HepG2 (cell line): ENCODE results near the gene RFX2. TPM values are rescaled to one million over a fixed set of nuclear protein-coding genes. Genes with fewer than 3 reads are reported as not detected.

ENCODE experiments used
- ATAC-seq: fragments of 200-7000 bp; cut with Tn5 transposase; 3 replicates; pipeline ENCODE4 v1.9.1; 2020; ENCODE audit warnings: mild to moderate bottlenecking, moderate library complexity
- BruUV-seq: library from RNA; stranded (reverse); fragments of 400-500 nt; replicated peaks from 2 replicates; lab custom pipeline; 2021; lab: Mats Ljungman, UMichigan
- CTCF ChIA-PET: fragments of 300-600 bp; formaldehyde crosslinking; extraction: SDS; loops from one replicate; lab custom pipeline; 2021; ENCODE audit warnings: low total read pairs, inconsistent platforms, low intra/inter-chr PET ratio; lab: Yijun Ruan, JAX
- POLR2A ChIA-PET: fragments of 350-600 bp; sonication (Branson Sonifier 250); formaldehyde crosslinking; loops from one replicate; lab custom pipeline; 2020; ENCODE audit warnings: antibody characterized with exemption, inconsistent platforms; lab: Yijun Ruan, JAX
- DNase-seq: peaks from one replicate; pipeline ENCODE4 v3.0.0-alpha.2; 2015; ENCODE audit warnings: low spot score
- FAIRE-seq: peaks from 3 replicates; lab custom pipeline; 2011; peaks lifted over from hg19 to GRCh38; lab: Jason Lieb, UNC
- H2AFZ ChIP-seq: one replicate; pipeline ENCODE4 v1.6.1; 2011; ENCODE audit warnings: low read length, inconsistent platforms
- H3K27ac ChIP-seq: fragments of 300-600 bp; 3 replicates; pipeline ENCODE4 v1.8.0; 2011; ENCODE audit warnings: mixed run types, mild to moderate bottlenecking, mixed read lengths, low read length, inconsistent platforms; ENCODE audit not compliant: insufficient read depth; ENCODE audit errors: extremely low read length
- H3K27me3 ChIP-seq, 2 experiments: fragments of 200-600 bp in 1 of 2; 2 replicates in 1 of 2; 3 replicates in 1 of 2; pipeline versions ENCODE4 v1.6.0 to v1.8.0; 2011; ENCODE audit warnings: low read length in 2 of 2, mild to moderate bottlenecking in 2 of 2, moderate library complexity in 2 of 2, inconsistent platforms in 1 of 2; ENCODE audit not compliant: insufficient read depth in 2 of 2, control insufficient read depth in 1 of 2
- H3K36me3 ChIP-seq, 2 experiments: fragments of 200-600 bp in 1 of 2; replicated peaks in 1 of 2; 2 replicates in 1 of 2; 3 replicates in 1 of 2; pipeline versions ENCODE4 v1.5.1 to v1.8.0; 2011; ENCODE audit warnings: low read length in 2 of 2, inconsistent platforms in 1 of 2; ENCODE audit not compliant: insufficient read depth in 2 of 2, control insufficient read depth in 1 of 2
- H3K4me1 ChIP-seq: 2 replicates; pipeline ENCODE4 v1.5.1; 2012; ENCODE audit warnings: low read length, inconsistent platforms; ENCODE audit not compliant: insufficient read depth
- H3K4me2 ChIP-seq: 2 replicates; pipeline ENCODE4 v1.6.0; 2011; ENCODE audit warnings: low read depth, low read length, inconsistent platforms
- H3K4me3 ChIP-seq, 3 experiments: fragments of 200-600 bp in 1 of 3; sonication (generic), shearing (Covaris generic) in 1 of 3; replicated peaks in 1 of 3; 2 replicates each; pipeline ENCODE4 v1.5.1; 2011 to 2016; ENCODE audit warnings: low read length in 3 of 3, inconsistent platforms in 2 of 3, low read depth in 2 of 3, mild to moderate bottlenecking in 2 of 3, control low read depth in 1 of 3, mixed read lengths in 1 of 3; ENCODE audit not compliant: insufficient read depth in 1 of 3
- H3K79me2 ChIP-seq: one replicate; pipeline ENCODE4 v1.6.1; 2011; ENCODE audit warnings: low read length, inconsistent platforms; ENCODE audit not compliant: insufficient read depth
- H3K9ac ChIP-seq: 2 replicates; pipeline ENCODE4 v1.6.0; 2011; ENCODE audit warnings: mild to moderate bottlenecking, low read depth, low read length, inconsistent platforms; ENCODE audit not compliant: insufficient read depth
- H3K9me3 ChIP-seq: 2 replicates; pipeline ENCODE4 v1.5.1; 2012; ENCODE audit warnings: mild to moderate bottlenecking, low read length
- H4K20me1 ChIP-seq: 2 replicates; pipeline ENCODE4 v1.6.0; 2011; ENCODE audit warnings: inconsistent platforms, mild to moderate bottlenecking, low read length, moderate library complexity; ENCODE audit not compliant: insufficient read depth
- CCDC6 ChIP-seq: sonication (generic); formaldehyde crosslinking; IDR thresholded peaks from 2 replicates; pipeline ENCODE4 v1.8.1; 2022; ENCODE audit warnings: mild to moderate bottlenecking, missing genetic modification reagents, moderate library complexity
- CENPT ChIP-seq: sonication (generic); formaldehyde crosslinking; IDR thresholded peaks from 2 replicates; pipeline ENCODE4 v1.8.0; 2022; ENCODE audit warnings: low read depth, mild to moderate bottlenecking, moderate library complexity, missing genetic modification reagents
- CTCF ChIP-seq: sonication (generic); formaldehyde crosslinking; IDR thresholded peaks from 2 replicates; pipeline ENCODE4 v1.5.0; 2020; ENCODE audit warnings: mild to moderate bottlenecking, missing genetic modification reagents, moderate library complexity
- HES4 ChIP-seq: sonication (generic); formaldehyde crosslinking; IDR thresholded peaks from 2 replicates; pipeline ENCODE4 v1.9.0; 2021; ENCODE audit warnings: mild to moderate bottlenecking, missing genetic modification reagents, borderline replicate concordance
- KMT2A ChIP-seq: sonication (generic); formaldehyde crosslinking; IDR thresholded peaks from 2 replicates; pipeline ENCODE4 v1.4.0; 2020; ENCODE audit warnings: missing genetic modification reagents
- MAZ ChIP-seq, 2 experiments: sonication (generic) in 1 of 2; formaldehyde crosslinking in 1 of 2; IDR thresholded peaks; 2 replicates each; pipeline versions ENCODE4 v1.5.0 to v1.6.1; 2012 to 2020; ENCODE audit warnings: low read depth in 2 of 2, mild to moderate bottlenecking in 2 of 2, borderline replicate concordance in 1 of 2, improper control_type of control experiment in 1 of 2, low read length in 1 of 2, missing genetic modification reagents in 1 of 2, moderate library complexity in 1 of 2
- PRDM4 ChIP-seq: sonication (generic); formaldehyde crosslinking; IDR thresholded peaks from 2 replicates; pipeline ENCODE4 v1.9.0; 2021; ENCODE audit warnings: missing genetic modification reagents, borderline replicate concordance
- RAD21 ChIP-seq: fragments of 450-650 bp; formaldehyde crosslinking; IDR thresholded peaks from 2 replicates; pipeline ENCODE4 v1.5.0; 2020; ENCODE audit warnings: mild to moderate bottlenecking
- RXRB ChIP-seq: IDR thresholded peaks from 2 replicates; pipeline ENCODE4 v1.6.1; 2016; ENCODE audit warnings: borderline replicate concordance, missing genetic modification reagents, missing compliant biosample characterization
- STAG1 ChIP-seq: sonication (generic); formaldehyde crosslinking; IDR thresholded peaks from 2 replicates; pipeline ENCODE4 v1.4.0; 2020; ENCODE audit warnings: missing genetic modification reagents
- TAF1 ChIP-seq: sonication (generic); formaldehyde crosslinking; IDR thresholded peaks from 2 replicates; pipeline ENCODE4 v1.4.0; 2020; ENCODE audit warnings: missing genetic modification reagents
- U2AF2 ChIP-seq: fragments of 200-400 bp; formaldehyde crosslinking; IDR thresholded peaks from 2 replicates; pipeline ENCODE4 v1.6.1; 2017; ENCODE audit warnings: low read depth, mild to moderate bottlenecking, low read length
- ZBTB44 ChIP-seq: sonication (generic); formaldehyde crosslinking; IDR thresholded peaks from 2 replicates; pipeline ENCODE4 v1.4.0; 2020; ENCODE audit warnings: missing genetic modification reagents
- ZNF354B ChIP-seq: sonication (generic); formaldehyde crosslinking; IDR thresholded peaks from 2 replicates; pipeline ENCODE4 v1.8.0; 2022; ENCODE audit warnings: mild to moderate bottlenecking, missing genetic modification reagents
- ZNF382 ChIP-seq: sonication (generic); formaldehyde crosslinking; IDR thresholded peaks from 2 replicates; pipeline ENCODE4 v1.5.0; 2020; ENCODE audit warnings: missing genetic modification reagents, mild to moderate bottlenecking, borderline replicate concordance
- ZNF496 ChIP-seq: sonication (generic); formaldehyde crosslinking; IDR thresholded peaks from 2 replicates; pipeline ENCODE4 v1.8.1; 2023; ENCODE audit warnings: mild to moderate bottlenecking, moderate library complexity, missing genetic modification reagents; ENCODE audit not compliant: insufficient replicate concordance
- ZNF607 ChIP-seq: sonication (generic); formaldehyde crosslinking; IDR thresholded peaks from 2 replicates; pipeline ENCODE4 v1.5.1; 2020; ENCODE audit warnings: missing genetic modification reagents, mild to moderate bottlenecking, borderline replicate concordance
- ZNF652 ChIP-seq: IDR thresholded peaks from 2 replicates; pipeline ENCODE4 v1.6.1; 2016; ENCODE audit warnings: low read depth, borderline replicate concordance
- WGBS: methylation state at CpG from one replicate; pipeline ENCODE4 v1.1.6; 2017; ENCODE audit warnings: low lambda C conversion rate; 5-methylcytosine and 5-hydroxymethylcytosine counted together
- in situ Hi-C: cut with HindIII; loops from 2 replicates; pipeline ENCODE4 v1.10.0; 2017; ENCODE audit warnings: low pct_unique_long_range_greater_than_20kb; ENCODE audit not compliant: extremely low pct_ligation_motif_present
- intact Hi-C: fragments of 100-400 bp; cut with micrococcal nuclease; formaldehyde crosslinking; loops from one replicate; pipeline ENCODE4 v1.10.0; 2022; ENCODE audit not compliant: unreplicated experiment
- polyA plus RNA-seq, 8 experiments: library from polyadenylated mRNA; depleted of rRNA in 3 of 8; stranded (reverse) in 7 of 8; unstranded in 1 of 8; fragments of >200 nt; fragmentation: Illumina TruSeq in 4 of 8; extraction: Trizol in 4 of 8; gene quantifications; 2 replicates each; pipeline versions ENCODE4 v1.2.1 to v1.2.3, GENCODE V29; 2011 to 2016; ENCODE audit warnings: low read depth in 4 of 8, missing spikeins in 1 of 8, mixed read lengths in 1 of 8; ENCODE audit not compliant: insufficient read depth in 1 of 8
- total RNA-seq, 5 experiments: library from RNA; depleted of rRNA; stranded (reverse); fragments of >200 nt; fragmentation: Illumina TruSeq; extraction: Trizol; gene quantifications; 2 replicates each; pipeline ENCODE4 v1.2.3, GENCODE V29; 2016; ENCODE audit warnings: low read depth in 1 of 5

The RFX2 gene
- total and polyA plus RNA-seq, 2 of the 13 experiments (the other 11 are each of a cell fraction or from before 2014, with no cell fraction given) = 2.8 to 3.3 TPM

GRCh38 chr19:6048793-6049405, 61.4 kb downstream of the RFX2 start:
- ChIA-PET CTCF (interaction anchor here (1.0 to 5.8 kb wide), 4 partner anchors 8 to 251 kb away, joined by 3 to 153 read pairs (median 16); no protein-coding TSS in a partner anchor), POLR2A (interaction anchor here (1.6 kb wide), 1 partner anchor 77 kb away, joined by 5 read pairs; no protein-coding TSS in a partner anchor)
- intact Hi-C loops (loop anchor here (1.0 kb wide), 1 partner anchor 76 kb away; no protein-coding TSS in a partner anchor), in situ Hi-C loops (loop anchor here (5.0 to 25.0 kb wide), 2 partner anchors 78 to 263 kb away; no protein-coding TSS in a partner anchor)
- no peaks in the 10 kb centered on the region for H3K9me3 ChIP-seq
- BruUV-seq = no TSS peak
- ATAC-seq = peak; percentile 96
- peak; percentile 69 for DNase-seq
- H3K9ac ChIP-seq = no peak overlapping the region
- peak overlapping the region; percentile 59 for H3K4me2 ChIP-seq
- H3K36me3 ChIP-seq = no peaks in the 10 kb centered on the region
- no peaks in the 10 kb centered on the region for H3K27me3 ChIP-seq
- FAIRE-seq = peak; percentile 82
- no peak overlapping the region for H3K4me3 ChIP-seq
- no peak overlapping the region for H3K27ac ChIP-seq
- no peaks in the 10 kb centered on the region; the same call in 1 of the 2 replicates for H4K20me1 ChIP-seq
- H2AFZ ChIP-seq = no peak overlapping the region
- WGBS = 18% methylated on average over 14 of the region's 15 CpGs
- H3K79me2 ChIP-seq = no peaks in the 10 kb centered on the region
- H3K4me1 ChIP-seq = peaks cover 13% of the 10 kb centered on the region
- TF ChIP-seq ZNF382 = no peak
- no peak for TF ChIP-seq ZBTB44 (CRISPR knock-in tag)
- no peak for TF ChIP-seq U2AF2
- TF ChIP-seq TAF1 (CRISPR knock-in tag) = no peak
- no peak for TF ChIP-seq CCDC6
- no peak for TF ChIP-seq ZNF652
- TF ChIP-seq STAG1 (CRISPR knock-in tag) = peak; percentile 92
- TF ChIP-seq MAZ (IDR thresholded peaks at IDR 0.05; ENCODE audit: borderline replicate concordance, low read depth, low read length) = no peak
- 0 out of 2 replicates have a peak, but pooled peaks have one; percentile 11 for TF ChIP-seq MAZ (CRISPR knock-in tag; IDR thresholded peaks at IDR 0.05; ENCODE audit: low read depth)
- TF ChIP-seq ZNF496 (CRISPR knock-in tag) = no peak
- TF ChIP-seq KMT2A (CRISPR knock-in tag) = no peak
- no peak for TF ChIP-seq ZNF607 (CRISPR knock-in tag)
- peak; percentile 84 for TF ChIP-seq RAD21 (CRISPR knock-in tag)
- TF ChIP-seq HES4 (CRISPR knock-in tag) = no peak
- TF ChIP-seq ZNF354B = no peak
- TF ChIP-seq RXRB (CRISPR knock-in tag) = no peak
- TF ChIP-seq PRDM4 (CRISPR knock-in tag) = no peak
- no peak for TF ChIP-seq CENPT (CRISPR knock-in tag)
- peak; percentile 87 for TF ChIP-seq CTCF
